ENCODE measurements around the gene CEP131. TPM values are rescaled to one million over a fixed set of nuclear protein-coding genes. Genes with fewer than 3 reads are reported as not detected.

CEP131 gene
- total and polyA plus RNA-seq, 2 of the 8 experiments (the other 6 are each of a cell fraction or from before 2014, with no cell fraction given), result 5.9 to 23.2 TPM

DNA sequence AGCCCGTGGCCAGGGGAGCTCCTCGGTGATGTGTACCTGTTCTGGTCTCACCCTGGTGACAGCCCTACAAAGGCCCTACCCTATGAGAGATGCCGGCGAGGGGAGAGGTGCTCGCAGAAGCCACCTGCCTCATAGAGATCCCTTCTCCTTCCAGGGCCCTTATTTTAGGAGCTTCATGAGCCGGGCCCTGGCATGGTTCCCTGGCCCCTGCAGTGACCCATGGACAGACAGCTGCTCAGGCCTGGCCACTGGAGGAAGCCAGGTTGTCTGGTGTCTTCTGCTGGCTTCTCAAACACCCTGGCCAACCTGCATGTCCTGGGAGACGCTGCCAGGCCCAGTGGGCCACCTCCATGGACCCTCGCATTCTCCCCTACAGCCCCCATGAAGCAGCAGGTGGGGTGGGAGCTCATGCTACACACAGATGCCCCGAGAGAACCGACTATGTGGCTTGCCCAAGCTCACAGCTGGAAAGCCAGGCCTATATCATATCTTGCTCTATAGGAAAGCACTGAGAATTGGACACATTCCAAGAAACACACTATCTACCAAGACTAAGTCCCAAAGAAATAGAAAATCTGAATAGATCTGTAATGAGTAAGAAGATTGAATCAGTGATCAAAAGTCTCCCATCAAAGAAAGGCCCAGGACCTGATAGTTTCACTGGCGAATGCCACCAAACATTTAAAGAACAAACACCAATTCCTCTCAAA lies 49.6 kb downstream of the CEP131 start (continued):
- no peak for TF ChIP-seq SRF (IDR thresholded peaks at IDR 0.05; ENCODE audit: low read depth, low read length)

All from H1 (cell line).